IPS-18c (cell line): ENCODE results near the gene ISLR.
A peak's percentile ranks its signal among the peaks of the same experiment; 100 is the strongest.

Source experiments
- H3K4me3 ChIP-seq: 2 replicates; pipeline ENCODE4 v1.7.0; 2013; ENCODE audit warnings: low read depth, mild to moderate bottlenecking, low read length, moderate library complexity; ENCODE audit not compliant: insufficient read depth
- H3K9me3 ChIP-seq: one replicate; pipeline ENCODE4 v1.6.1; 2013; ENCODE audit warnings: mild to moderate bottlenecking, low read length, moderate library complexity; ENCODE audit not compliant: control insufficient read depth, insufficient read depth

Gene ISLR

DNA sequence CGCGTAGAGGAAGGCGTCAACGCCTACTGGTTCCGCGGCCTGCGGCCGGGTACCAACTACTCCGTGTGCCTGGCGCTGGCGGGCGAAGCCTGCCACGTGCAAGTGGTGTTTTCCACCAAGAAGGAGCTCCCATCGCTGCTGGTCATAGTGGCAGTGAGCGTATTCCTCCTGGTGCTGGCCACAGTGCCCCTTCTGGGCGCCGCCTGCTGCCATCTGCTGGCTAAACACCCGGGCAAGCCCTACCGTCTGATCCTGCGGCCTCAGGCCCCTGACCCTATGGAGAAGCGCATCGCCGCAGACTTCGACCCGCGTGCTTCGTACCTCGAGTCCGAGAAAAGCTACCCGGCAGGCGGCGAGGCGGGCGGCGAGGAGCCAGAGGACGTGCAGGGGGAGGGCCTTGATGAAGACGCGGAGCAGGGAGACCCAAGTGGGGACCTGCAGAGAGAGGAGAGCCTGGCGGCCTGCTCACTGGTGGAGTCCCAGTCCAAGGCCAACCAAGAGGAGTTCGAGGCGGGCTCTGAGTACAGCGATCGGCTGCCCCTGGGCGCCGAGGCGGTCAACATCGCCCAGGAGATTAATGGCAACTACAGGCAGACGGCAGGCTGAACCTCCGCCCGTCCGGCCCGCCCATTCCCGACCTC is 39.0 kb upstream of the ISLR start:
- peak overlapping the region; percentile 28 for H3K4me3 ChIP-seq
- H3K9me3 ChIP-seq, result peaks cover 9% of the 10 kb centered on the region

- peak overlapping the region; percentile 28; the same call in 1 of the 2 replicates for H3K4me3 ChIP-seq
- H3K9me3 ChIP-seq, result peaks cover 9% of the 10 kb centered on the region
Measured at GRCh38 chr15:74135041-74135565, 38.4 kb upstream of the ISLR start.

DNA sequence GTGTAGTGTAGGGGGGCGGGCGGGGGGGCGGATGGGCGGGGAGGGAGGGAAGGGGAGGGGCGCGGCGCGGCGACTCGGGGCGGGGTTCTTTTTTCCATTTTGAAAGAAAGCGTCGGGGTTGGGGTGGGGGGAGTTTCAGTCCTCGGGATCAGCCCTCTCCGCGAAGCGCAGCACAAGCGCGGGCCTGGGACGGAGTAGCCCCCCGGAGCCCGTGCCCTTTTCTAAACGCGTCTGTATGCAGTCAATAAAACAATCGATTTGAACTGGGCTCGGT is 37.0 kb upstream of the ISLR start:
- peak overlapping the region; percentile 30; the same call in 1 of the 2 replicates for H3K4me3 ChIP-seq
- peaks cover 9% of the 10 kb centered on the region for H3K9me3 ChIP-seq

DNA sequence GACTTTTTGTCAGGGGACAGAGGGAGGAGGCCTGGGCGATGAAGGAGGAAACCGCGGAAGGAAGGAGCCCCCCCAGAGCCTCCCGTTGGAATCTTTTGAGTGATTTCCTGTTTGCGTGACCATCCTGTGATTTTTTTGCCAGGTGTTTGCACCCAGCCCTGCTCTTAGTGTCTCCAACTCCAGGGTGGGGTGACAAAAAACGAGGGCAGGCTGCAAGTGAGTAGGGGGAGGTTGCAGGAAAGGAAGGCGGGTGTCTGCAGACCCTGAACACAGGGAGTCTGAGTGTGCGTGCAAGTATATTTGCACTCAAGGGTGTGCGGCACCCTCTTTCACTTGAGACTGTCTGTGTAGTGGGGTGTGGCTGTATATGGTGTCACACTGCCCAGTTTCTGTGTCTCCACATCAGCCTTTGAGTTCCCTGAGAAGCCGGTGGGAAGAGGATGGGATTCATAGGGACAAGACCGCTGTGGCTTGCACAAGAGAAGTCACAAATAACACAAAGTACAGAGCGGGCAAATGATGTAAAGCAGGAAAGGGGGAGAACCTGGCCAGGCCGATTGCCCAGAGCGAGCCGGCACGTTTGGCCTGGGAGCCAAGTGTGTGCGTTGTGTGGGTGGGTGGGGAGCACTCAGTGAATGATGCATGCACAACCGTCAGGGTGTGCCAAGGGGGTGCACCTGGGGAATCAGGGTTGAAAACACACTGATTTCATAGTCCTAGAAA is 36.5 kb upstream of the ISLR start:
- Histone ChIP-seq H3K4me3 (peak overlapping the region; percentile 30), H3K9me3 (peaks cover 9% of the 10 kb centered on the region)

- Histone ChIP-seq H3K9me3 (peaks cover 9% of the 10 kb centered on the region), H3K4me3 (no peak overlapping the region)
Measured at GRCh38 chr15:74137537-74137894, 36.0 kb upstream of the ISLR start.

- Histone ChIP-seq H3K4me3 (no peak overlapping the region), H3K9me3 (peaks cover 4% of the 10 kb centered on the region)
Measured at GRCh38 chr15:74138642-74139041, 34.9 kb upstream of the ISLR start.

- H3K9me3 ChIP-seq, result peaks cover 2% of the 10 kb centered on the region
Measured at GRCh38 chr15:74141591-74141990, 31.9 kb upstream of the ISLR start.

DNA sequence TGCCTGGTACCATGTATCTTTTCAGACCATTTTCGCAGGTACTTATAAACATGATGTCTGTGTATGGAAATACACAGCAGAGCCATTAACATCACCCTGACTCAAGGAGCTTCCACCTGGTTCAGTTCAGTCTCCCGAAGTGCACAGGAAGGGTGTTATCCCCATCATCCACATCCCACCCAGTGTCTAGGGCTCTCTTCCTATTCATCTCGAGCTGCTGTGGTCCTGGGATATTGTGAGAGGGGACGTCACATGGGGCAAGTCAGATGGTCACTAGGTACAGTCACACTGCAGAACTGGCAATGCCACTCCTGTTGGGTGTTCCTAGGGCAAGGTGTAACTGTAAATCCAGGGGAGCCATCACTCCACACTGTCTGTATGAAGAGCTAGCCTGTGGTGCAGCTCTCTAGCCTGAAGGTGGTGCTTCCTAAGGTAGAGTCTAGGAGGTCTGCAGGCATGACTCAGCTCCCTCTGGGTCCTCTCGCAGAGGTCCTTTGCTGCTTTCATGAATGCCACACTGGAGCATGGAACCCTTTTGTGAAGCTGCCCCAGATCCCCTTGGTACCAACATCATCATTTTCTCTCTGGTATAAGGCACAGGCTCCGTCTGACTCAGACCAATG is 29.2 kb upstream of the ISLR start:
- no peaks in the 10 kb centered on the region for H3K9me3 ChIP-seq
- no peak overlapping the region for H3K4me3 ChIP-seq

More at GRCh38 chr15:74141591-74141990, 31.9 kb upstream of the ISLR start:
- no peak overlapping the region for H3K4me3 ChIP-seq

DNA sequence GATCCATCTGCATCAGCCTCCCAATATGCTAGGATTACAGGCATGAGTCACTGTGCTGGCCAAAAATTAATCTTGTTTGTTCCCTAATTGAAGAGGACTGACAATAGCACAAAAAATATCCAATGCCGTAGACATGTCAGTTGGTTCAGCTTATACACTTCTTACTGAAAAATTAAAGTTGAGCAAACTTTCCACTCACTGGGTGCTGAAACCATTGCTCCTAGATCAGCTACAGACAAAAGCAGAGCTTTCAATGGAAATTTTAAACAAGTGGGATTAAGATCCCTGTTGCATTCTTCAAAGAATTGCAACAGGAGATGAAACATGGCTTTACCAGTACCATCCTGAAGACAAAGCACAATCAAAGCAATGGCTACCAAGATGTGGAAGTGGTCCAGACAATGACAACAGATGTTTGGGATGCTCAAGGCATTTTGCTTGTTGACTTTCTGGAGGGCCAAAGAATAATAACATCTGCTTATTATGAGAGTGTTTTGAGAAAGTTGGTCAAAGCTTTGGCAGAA is 27.2 kb upstream of the ISLR start:
- Histone ChIP-seq H3K4me3 (no peak overlapping the region), H3K9me3 (no peaks in the 10 kb centered on the region)

DNA sequence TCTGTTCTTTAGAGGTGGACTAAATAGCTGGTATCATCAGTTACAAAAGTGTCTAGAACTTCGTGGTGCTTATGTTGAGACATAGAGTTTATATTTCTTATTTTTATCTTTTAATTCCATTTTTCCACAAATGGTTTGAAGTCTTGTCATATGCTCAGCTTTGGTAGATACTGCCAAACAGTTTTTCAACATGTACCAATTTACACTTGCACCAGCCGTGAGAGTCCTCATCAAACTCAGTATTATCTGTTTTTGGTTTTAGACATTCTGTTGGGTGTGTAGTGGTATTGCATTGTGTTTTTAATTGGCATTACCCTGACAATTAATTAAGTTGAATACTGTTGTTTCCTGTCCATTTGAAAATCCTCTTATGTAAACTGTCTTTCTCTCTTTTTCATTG is 26.5 kb upstream of the ISLR start:
- Histone ChIP-seq H3K9me3 (no peaks in the 10 kb centered on the region), H3K4me3 (no peak overlapping the region)

GRCh38 chr15:74155766-74156417 is 17.6 kb upstream of the ISLR start:
- no peaks in the 10 kb centered on the region for H3K9me3 ChIP-seq
- H3K4me3 ChIP-seq, result no peak overlapping the region

DNA sequence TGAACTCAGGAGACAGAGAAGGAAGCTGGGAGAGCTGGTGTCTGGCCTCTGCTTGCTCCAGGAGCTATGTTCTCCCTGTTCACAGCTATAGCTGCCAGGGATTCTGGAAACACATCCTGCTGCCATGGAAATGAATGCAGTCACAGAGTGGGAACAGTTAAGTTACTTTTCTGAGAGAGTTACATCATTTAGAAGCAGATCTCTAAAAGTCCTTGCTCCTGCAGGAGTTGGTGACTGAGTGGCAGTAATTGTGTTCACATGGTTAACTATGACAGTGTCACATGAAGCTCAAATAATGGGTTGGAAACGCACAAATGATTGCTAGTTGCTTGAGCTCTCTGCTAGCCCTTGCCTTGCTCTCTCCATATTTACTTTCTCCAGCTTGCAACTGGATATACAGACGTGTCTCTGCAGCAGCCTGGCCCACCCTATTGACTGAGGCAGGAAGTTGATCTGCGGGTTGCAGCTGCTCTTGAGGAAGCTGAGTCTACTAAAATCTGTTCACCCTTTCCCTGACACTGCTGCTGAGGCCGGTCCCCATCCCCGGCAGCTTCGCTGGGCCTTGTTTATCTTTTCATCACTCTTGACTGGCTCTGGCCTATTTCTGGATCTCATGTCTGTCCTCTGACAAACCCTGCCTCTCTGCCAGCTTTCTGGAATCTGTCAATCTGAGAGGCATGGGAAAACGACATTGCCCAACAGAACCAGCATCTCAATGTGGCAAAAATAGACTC is 16.7 kb upstream of the ISLR start:
- Histone ChIP-seq H3K9me3 (no peaks in the 10 kb centered on the region), H3K4me3 (no peak overlapping the region)

GRCh38 chr15:74157868-74158827 is 15.4 kb upstream of the ISLR start:
- Histone ChIP-seq H3K4me3 (no peak overlapping the region), H3K9me3 (no peaks in the 10 kb centered on the region)

GRCh38 chr15:74158855-74159650 is 14.5 kb upstream of the ISLR start:
- no peak overlapping the region for H3K4me3 ChIP-seq

DNA sequence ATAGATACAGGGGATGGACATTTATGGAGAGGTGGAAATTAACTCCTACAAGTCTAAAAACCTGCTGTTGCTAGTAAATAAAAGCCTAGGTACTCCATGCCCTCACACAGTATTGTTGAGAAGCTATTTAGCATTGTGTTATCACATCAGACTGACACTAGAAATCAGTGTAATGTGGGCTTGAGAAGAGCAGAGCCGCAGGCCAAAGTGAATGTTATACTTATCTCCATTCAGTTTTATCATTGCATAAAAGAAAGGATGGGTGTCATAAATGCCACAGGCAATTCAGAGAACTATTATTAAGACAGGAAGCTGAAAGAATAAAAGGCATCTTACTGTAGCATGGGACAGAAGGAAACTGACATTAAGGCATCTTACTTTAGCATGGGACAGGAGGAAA is 13.7 kb upstream of the ISLR start:
- Histone ChIP-seq H3K9me3 (no peaks in the 10 kb centered on the region), H3K4me3 (no peak overlapping the region)

More at GRCh38 chr15:74158855-74159650, 14.5 kb upstream of the ISLR start:
- H3K9me3 ChIP-seq, result no peaks in the 10 kb centered on the region
